ENCODE results near the gene LY6G6F.

DNA sequence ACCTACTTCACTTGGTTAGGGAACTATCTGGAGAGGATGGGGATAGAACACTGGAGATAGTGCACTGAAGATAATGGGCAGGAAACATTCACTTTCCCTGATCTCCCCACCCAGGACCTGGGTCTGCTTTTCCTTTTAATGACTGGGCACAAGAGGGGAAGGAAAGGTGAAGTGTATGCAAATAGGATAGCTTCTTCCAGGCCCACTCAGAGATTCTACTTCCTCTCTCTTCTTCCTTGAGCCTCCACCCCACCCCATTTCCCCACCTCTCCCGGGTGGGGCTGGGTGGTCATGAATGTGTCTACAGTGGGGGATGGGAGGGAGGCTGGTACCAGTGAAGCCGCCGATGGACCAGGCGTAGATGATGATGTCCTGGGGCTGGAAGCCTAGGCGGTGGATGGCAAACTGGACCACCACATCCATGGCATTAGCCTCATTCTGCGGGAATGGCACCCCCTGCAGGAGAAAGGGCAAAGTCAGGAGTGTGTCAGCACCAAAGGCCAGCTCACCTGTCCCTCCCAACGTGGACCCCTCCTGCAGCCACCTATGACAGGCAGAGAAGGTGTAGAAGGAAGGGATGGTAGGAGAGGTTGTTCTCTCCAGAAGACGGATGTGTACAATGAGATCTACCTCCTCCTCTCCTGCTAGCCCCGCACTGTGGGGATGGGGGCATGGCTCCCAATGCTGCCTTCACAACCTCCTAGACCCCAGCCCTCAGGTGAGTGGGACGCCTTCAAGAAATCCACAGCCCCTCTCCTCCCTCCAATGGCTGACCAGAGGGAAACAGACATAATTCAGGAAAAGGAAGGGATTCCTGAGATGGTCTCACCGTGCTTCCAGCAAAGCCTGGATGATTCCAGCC, 17.2 kb upstream of the LY6G6F start:
- TF ChIP-seq, protein P1, sequence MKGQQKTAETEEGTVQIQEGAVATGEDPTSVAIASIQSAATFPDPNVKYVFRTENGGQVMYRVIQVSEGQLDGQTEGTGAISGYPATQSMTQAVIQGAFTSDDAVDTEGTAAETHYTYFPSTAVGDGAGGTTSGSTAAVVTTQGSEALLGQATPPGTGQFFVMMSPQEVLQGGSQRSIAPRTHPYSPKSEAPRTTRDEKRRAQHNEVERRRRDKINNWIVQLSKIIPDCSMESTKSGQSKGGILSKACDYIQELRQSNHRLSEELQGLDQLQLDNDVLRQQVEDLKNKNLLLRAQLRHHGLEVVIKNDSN (IDR thresholded peaks at IDR 0.05; ENCODE audit: borderline replicate concordance, low read depth), result no peak
- TF ChIP-seq, protein P2, sequence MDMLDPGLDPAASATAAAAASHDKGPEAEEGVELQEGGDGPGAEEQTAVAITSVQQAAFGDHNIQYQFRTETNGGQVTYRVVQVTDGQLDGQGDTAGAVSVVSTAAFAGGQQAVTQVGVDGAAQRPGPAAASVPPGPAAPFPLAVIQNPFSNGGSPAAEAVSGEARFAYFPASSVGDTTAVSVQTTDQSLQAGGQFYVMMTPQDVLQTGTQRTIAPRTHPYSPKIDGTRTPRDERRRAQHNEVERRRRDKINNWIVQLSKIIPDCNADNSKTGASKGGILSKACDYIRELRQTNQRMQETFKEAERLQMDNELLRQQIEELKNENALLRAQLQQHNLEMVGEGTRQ (IDR thresholded peaks at IDR 0.05; ENCODE audit: borderline replicate concordance, low read depth, low read length), result no peak
- TF ChIP-seq CHD2 (IDR thresholded peaks at IDR 0.05; ENCODE audit: low read length, partially characterized antibody), result no peak
